NCI-H345 treated with DMSO at 0.1 percent for 48 hours (cell line): ENCODE data around the gene CGREF1.
"Not testable (repeated sequence)": the region's sequence is repeated elsewhere in the genome, so short reads cannot be mapped to it uniquely, and the experiment has no call there.

Experiments
- DNase-seq: peaks from one replicate; lab custom pipeline; 2025; ENCODE audit not compliant: unreplicated experiment; lab: John Stamatoyannopoulos, UW

CGREF1 gene

DNA sequence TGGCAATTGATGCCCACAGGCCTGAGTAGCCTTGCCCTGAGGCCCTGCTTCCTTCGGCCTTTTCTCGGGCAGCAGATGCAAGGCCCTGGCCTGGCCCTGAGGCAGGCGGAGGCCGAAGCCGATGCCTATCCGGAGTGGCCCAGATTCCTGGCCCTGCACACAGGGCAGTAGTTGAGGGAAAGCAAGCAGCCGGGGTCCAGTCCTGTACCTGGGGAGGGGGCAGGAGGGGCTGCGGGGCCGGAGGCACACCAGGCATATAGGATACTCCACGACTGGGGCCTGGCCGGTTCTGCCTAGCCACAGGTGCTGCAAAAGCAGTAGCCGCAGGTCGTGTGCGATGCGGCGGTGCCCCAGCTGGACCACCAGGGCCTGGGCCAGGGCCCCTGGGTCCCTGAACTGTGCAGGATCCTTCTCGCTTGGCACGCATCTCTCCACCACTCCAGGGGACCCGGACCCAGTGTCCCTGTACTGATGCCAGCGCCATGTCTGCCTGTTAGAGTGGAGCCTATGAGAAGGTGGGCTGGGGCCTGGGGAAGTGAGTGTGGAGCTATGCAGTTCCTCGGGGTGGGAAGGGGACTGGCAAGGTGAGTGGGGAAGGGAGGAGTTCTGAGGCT, 18.5 kb upstream of the CGREF1 start:
- DNase-seq = no peak

DNA sequence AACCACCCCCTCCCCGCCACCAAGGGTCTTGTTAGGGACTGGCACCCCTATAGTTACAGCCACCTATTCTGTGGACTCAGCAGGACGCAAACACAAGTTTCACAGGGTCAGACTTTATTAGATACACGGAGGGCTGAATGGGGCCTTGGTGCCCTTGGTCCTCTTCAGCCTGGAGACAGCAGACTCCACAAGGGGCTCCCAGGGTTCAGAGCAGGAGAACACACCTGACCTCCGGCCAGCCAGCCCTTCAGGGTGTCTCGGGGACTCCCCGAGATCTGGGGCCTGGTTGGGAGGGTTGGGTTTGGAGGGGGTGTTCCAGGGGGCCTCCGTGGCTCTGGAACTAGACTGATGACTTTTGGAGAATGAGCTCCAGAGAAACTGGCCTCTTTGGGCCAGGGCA, 17.8 kb upstream of the CGREF1 start:
- no peak for DNase-seq

DNA sequence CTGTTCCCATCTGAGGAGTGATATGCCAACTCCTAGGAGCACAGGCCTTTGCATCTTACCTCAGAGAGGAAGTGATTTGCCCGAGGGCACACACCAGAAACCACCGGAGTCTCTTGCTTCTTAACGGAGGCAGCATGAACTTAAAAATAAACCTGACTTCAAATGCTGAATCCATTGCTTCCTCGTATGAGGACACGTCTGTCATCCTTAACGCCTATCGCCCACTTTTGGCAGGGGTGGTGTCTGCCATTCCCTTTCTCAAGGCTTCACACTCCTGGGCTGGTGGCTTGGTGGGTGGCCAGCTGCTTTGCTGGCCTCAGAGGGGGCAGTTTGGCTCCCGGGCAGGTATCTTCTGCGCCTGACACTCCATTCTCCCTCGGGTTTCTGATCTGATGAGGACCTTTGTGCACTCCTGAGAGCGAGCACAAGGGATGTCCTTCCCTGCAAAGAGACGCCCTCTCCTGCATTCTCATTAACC, 16.6 kb upstream of the CGREF1 start:
- DNase-seq = no peak

DNA sequence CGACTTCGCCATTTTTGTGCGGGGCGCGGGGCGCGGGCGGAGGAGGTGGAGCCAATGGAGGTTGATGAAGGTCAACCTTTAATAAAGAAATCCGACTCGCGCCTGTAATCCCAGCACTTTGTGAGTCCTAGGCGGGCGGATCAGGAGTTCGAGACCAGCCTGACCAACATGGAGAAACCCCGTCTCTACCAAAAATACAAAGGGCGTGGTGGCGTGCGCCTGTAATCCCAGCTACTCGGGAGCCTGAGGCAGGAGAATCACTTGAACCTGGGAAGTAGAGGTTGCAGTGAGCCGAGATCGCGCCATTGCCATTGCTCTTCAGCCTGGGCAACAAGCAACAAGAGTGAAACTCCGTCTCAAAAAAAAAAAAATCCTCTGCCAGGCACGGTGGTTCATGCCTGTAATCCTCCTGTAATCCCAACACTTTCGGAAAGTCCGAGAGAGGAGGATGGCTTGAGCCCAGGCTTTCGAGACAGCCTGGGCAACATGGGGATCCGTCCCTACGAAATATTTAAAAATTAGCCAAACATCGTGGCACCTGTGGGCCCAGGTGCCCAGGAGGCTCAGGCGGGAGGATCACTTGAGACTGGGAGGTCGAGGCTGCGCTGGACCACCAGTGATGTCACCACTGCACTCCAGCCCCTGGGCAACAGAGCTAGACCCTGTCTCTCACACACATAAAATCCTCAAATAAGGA, 16.0 kb upstream of the CGREF1 start:
- no peak for DNase-seq

DNA sequence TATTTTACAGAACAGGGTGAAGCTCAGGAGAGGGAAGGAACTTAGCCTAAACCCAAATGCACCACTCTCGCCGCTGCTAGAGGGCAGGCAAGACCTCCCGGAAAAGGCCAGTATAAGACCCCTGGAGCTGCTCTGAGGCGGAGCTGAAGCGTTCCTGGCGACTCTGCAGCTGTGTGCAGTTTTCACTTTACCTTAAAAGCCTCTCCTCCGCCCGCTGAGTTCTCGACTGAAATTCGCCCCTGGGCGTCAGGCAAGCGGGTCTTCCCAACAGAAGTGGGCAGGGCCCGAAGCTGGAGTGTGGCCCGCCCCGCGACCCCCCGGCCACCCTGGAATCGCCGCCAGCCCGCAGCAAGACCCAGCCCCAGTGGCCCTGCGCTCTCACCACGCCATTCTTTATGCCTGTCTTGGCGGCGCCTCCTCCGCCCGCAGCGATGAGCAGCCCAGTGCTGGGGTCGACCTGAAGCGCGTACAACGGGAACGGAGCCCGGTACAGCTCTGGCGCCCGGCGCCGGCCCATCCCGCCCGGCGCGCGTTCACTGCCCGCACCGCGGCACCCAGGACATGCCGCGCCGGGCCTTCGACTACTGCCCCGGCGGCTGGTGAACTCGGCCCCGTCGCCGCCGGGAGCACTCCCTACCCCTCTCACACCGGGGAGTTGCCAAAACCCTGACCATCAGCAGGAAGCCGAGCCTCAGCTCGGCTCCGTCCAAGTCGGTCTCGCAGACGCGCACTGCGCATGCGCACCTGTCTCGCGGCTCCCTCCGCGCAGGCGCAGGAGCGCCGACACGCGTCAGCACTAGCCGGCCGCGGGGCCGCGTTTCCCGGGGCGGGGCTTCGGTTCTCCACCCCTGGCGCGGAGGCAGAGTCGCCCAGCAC, 15.2 kb upstream of the CGREF1 start, which contains the start of gene PREB:
PREB (minus strand) TSS at position 732 of the 876 bp plus-strand sequence; CDS start at position 517, 215 bp downstream.
- peak; percentile 97 for DNase-seq

DNA sequence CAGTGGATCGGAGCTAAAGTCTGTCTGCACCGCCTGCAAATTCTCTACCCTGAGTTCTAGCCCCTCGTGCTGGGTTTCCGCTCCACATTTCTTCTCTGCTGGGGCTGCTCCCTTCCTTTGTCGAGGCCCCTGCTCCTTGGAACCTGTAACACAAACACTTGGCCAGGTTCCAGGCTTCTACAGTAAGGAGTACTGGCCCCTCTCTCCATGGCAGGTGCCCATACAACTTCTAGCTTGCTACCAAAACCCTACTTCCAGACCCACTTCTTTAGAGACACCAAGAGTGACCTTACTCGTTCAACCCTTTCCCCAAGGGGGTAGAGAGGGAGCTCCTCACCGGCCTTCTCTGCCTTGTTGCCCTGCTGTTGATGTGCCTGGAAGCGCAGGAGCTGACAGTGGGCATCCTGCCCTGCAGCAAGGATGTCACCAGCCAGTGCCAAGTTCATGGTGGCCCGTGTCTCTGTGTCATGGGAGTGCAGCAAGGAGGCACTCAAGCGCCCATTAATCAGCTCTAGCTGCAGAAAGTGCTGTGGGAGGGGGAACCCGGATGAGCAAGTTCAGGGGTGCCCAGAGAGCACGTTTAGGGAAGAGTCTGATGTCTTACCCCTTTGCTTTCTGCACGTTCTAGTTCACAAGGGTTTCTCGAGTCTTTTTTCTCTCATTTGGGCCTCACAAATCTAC, 14.4 kb upstream of the CGREF1 start:
- no peak for DNase-seq

DNA sequence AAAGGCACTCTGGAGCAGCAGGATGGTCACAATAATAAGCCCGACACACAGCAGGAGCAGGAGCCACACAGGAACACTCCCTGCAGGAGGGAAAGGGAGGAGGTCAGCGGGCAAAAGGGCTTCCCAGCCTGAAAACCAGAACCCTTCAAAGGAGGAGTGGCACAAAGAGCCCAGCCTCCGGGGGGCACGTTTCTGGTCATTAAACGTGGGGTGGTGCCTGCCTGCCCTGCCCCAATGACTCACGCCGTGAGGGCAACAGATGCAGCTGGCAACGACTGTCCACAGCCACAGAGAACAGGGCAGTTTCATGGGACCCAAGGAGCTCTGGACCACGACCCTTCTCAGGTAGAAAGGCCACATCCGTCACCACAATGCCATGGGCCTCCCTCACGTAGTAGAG, 12.5 kb upstream of the CGREF1 start:
- DNase-seq = no peak

DNA sequence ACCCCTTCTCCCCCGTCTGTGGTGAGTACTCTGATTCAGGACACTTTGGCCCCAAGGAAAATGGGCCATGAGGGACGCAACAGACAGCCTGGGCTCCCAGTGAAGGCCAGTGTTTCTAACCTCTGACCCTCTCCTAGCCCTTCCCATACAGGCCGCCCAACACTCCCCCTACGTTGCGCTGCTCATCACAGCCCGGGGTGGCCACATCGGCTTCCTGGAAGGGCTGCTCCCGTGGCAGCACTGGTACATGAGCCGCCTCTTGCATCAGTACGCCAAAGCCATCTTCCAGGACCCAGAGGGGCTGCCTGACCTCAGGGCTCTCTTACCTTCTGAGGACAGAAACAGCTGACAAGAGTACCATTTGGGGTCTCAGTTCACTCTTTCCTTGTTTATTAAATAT, 11.5 kb upstream of the CGREF1 start:
- no peak for DNase-seq

DNA sequence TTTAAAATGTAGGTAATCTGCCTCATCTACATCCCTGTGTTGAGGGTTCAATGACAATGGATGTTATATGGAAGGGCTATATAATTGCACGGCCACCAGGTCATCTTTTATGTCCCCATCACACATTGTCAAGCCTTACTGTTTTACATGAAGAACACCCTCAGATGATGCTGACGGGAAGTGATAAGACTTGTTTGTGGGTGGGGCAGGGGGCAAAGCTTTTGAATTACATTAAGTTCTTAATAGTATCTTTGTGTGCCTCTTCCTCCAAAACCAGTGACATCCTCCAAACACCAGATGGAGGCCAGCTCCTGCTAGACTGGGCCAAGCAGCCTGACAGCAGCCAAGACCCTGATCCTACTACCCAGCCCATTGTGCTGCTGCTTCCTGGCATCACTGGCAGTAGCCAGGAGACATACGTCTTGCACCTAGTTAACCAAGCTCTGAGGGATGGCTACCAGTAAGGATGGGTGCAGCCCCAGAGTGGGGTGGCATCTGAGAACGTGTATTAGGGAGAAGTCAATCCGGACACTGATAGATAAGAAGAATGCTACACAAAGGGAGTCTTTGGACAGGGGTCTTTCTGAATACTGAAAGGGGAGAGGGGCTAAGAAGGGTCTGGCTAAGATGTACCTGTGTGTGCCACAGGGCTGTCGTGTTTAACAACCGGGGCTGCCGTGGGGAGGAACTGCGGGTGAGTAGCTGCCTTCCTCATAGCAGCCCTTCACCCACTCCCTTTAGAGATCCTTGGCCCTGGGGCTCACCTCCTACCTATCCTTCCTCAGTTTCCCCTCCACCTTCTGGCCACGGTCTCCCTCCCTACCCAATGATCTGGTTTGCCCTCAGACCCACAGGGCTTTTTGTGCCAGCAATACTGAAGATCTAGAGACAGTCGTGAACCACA, 10.0 kb upstream of the CGREF1 start:
- DNase-seq = no peak

DNA sequence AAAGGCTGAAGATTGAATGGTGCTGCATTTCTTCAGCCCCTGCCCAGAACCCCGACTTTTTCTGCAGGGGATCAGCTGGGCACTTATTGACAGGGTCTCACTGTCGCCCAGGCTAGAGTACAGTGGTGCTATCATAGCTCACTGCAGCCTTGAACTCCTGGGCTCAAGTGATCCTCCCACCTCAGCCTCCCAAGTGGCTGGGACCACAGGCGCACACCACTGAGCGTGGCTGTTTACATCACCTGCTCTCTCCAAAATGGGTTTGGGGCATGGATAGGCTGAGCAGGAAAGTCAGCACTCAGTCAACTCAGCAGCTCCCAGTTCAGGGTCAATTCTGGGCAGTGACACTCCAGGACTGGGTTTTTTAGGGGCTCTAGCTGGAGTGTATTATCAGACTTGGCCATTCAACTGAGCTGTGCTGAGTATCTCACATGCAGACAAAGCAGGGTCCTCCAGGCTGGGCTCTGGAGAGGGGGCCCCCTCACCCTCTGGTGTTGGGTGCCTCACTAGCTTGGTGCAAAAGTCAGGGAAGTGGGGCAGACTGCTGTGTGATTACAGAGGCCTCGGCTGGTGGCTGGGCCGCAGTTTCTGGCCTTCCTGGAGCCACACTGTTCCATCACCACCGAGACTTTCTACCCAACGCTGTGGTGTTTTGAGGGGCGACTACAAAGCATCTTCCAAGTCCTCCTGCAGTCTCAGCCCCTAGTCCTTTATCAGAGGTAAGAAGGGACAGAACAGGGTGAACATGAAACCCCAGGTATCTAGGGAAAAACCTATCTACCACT, 9.1 kb upstream of the CGREF1 start:
- no peak for DNase-seq

DNA sequence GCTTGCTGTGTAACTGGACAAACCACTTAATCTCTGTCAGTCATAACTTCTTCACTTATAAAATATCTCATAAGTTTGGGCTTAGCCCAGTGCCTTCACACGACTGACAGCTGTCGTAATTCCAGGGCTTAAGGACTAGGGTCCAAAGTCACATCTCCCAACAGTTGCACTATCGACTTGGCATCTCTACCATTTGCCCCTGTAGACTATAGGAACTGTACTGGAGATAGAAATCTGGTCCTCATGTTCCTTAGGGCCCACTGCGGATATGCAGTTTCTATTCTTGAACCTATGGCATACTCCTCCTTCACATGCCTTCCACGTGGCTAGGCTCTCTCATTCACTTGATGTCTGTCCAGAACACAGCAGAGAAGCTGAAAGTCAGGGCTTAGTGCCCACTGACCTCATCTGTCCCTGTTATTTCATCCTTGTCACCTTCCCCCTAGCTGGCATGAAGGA, 7.4 kb upstream of the CGREF1 start:
- DNase-seq = no peak

DNA sequence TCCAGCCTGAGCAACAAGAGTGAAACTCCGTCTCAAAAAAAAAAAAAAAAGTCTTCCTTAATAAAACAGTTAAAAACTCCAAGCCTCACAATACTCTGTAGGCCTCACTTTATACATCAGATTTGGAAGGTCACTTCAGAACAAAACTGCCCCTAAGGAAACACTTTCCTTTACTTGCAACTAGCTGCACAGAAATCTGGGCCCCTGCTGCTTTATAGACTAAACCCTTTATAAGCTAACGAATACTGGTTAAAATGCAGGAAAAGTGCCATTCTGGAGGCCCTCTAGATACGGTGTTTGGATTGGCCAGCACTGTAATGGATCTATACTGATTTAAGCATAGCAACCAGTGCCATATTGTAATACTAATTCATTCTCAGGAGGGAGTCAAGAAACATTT, 6.2 kb upstream of the CGREF1 start:
- DNase-seq = no peak

DNA sequence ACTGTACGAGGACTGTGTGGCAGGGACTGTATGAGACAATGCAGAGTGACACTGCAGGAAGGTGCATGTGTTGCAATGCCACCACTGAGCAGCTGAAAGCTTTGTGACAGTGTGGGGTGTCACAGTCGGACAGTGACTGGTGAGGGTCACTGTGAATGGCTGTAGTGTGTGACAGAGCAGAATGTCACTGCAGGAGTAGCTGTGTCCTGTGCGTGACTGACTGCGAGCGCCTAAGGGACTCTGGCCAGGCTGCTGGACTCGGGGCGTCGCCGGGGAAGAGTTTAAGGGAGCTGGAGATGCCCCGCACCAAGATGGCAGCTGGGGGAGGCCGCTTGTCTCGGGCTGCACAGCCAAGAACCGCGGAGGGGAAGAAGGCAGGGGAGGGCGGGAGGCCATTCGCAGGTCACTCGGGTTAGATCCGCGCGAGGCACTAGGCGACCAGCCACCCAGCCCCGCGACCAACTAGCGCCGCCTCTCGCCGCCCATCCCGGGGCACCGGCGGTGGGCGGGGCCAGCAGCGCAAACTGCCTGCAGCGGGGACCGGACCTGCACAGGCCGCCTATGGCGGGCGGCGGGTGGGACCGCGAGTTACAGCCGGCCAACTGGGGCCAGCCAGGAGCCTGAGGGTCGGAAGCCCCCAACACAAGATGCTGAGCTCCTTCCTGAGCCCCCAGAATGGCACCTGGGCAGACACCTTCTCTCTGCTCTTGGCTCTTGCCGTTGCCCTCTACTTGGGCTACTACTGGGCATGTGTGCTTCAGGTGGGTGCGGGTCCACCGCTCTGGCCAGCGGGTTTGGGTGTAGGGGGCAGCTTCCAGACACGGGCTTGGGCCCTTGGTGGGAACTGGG, 4.6 kb upstream of the CGREF1 start, which contains the start of gene ABHD1:
ABHD1 (plus strand) TSS at position 514 of the 849 bp plus-strand sequence; CDS start at position 648, 134 bp downstream.
- peak; percentile 17 for DNase-seq

DNA sequence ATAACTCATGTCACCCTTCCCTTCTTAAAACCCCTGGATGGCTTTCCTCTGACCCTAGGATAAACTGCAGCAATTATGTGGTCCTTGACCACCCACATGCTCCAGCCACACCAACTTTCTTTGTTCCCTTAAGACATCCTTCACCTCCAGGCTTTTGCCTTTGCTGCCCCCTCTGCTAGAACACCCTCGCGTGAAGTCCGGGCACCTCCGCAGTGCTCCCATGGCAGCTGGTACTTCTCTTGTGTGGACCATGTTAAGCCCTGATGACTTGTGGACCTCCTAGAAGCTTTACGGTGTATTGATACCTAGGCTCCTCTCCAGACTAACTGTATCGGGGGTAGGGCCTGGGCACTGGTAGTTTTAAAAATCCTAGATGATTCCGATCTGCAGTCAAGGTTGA, 3.9 kb upstream of the CGREF1 start:
- no peak for DNase-seq

DNA sequence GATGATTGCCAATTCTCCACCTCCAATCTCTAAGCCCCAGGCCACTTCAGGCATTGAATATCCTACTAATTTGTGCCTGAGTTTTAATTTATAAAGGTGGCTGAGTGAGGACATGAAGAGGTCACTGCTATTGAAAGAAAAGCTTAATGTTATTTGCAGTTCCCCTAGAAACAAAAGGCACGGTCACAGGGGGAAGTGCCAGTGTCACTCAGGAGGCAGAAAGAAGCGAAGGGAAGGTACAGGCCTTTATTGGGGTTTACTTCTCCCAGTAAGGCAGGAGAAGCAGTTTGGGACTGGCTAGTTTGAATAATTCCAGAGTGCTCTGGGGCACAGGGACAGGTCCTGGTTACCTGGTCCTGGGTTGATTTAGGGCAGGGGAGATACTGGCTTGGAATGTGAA, 3.0 kb upstream of the CGREF1 start:
- DNase-seq = no peak

DNA sequence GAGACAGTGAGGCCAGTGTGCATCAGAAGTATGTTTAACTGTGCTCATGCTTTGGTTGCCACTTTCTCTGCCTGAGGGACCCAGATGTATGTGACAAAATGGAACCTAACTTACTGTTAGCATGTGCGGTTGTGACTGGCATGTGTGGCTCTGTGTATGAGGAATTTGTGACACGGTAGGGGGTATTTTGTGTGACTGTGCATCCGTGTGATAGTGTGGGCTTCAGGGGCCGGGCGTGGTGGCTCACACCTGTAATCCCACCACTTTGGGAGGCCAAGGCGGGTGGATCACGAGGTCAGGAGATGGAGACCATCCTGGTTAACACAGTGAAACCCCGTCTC, 372 bp upstream of the CGREF1 start:
- not testable (repeated sequence) for DNase-seq

DNA sequence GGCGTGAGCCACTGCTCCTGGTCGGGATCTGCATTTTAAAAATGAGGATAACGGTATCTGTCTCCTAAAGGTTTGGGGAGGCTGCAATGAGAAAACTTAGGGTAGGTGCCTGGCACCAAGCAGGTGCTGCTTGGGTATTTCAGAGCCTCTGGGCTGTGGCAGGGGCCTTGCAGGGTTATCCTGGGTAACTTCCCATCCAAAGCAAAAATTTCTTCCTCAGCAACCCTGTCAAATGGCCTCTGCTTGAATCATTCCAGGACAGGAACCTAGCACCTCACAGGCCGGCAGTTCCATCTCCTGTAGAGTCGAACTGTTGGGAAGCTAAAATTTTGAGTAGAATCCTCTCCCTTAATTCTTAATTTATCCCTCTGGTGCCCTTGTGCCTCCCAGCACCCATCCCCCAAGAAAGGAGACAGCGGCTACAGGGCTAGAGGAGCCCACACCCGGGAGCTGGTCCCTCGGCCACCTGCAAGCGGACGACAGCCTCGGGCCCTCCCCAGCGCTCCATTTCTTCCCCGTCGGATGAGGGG, 868 bp downstream of the CGREF1 start:
- no peak for DNase-seq

DNA sequence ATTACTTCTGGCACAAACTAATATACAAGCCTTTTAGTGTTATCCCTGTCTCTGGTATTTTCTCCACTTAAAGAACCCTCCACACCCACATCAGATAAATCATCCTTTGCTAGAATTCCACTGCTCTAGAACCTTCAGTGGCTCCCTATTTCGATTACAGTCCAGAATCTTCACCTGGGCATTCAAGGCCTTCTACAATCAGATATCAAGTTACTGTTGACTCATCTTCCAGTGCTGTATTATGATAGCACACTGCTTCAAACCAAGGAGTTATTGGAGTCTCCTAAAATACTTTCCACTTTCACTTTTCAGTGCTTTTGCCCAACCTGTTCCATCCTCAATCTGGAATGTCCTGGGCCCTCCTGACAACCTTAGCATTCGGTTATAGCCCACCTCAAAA, 3.4 kb downstream of the CGREF1 start:
- DNase-seq = no peak
